ENCODE results near the gene PCF11. TPM values are rescaled to one million over a fixed set of nuclear protein-coding genes. Genes with fewer than 3 reads are reported as not detected.

The PCF11 gene
- total and polyA plus RNA-seq, 2 of the 13 experiments (the other 11 are each of a cell fraction or from before 2014, with no cell fraction given): 40.3 to 47.7 TPM

- TF ChIP-seq MLXIP (CRISPR knock-in tag; IDR thresholded peaks at IDR 0.05; ENCODE audit: borderline replicate concordance) (no peak), TFDP1 (CRISPR knock-in tag; IDR thresholded peaks at IDR 0.05; ENCODE audit: borderline replicate concordance) (no peak), ZNF879 (CRISPR knock-in tag; IDR thresholded peaks at IDR 0.05) (peak; percentile 7), YEATS2 (CRISPR knock-in tag; IDR thresholded peaks at IDR 0.05; ENCODE audit: borderline replicate concordance) (peak; percentile 92; the same call in 1 of the 2 replicates), ZNF549 (CRISPR knock-in tag; IDR thresholded peaks at IDR 0.05) (no peak), MBNL3 (CRISPR knock-in tag; conservative IDR thresholded peaks at IDR 0.05) (no peak), NR0B2 (CRISPR knock-in tag; IDR thresholded peaks at IDR 0.05) (peak; percentile 46; the same call in 1 of the 2 replicates), MLX (CRISPR knock-in tag; IDR thresholded peaks at IDR 0.05) (0 out of 2 replicates have a peak, but pooled peaks have one; percentile 19), ZNF597 (CRISPR knock-in tag; IDR thresholded peaks at IDR 0.05) (no peak), ZNF333 (CRISPR knock-in tag; IDR thresholded peaks at IDR 0.05; ENCODE audit: borderline replicate concordance) (no peak), PAX8 (CRISPR knock-in tag; IDR thresholded peaks at IDR 0.05; ENCODE audit: borderline replicate concordance) (no peak), POLR2G (IDR thresholded peaks at IDR 0.05; ENCODE audit: low read depth, low read length) (peak; percentile 87), CENPT (CRISPR knock-in tag; IDR thresholded peaks at IDR 0.05; ENCODE audit: low read depth) (no peak), SMC3 (IDR thresholded peaks at IDR 0.05; ENCODE audit: low read length) (no peak), ZNF441 (CRISPR knock-in tag; IDR thresholded peaks at IDR 0.05; ENCODE audit: borderline replicate concordance) (no peak), RARG (CRISPR knock-in tag; IDR thresholded peaks at IDR 0.05; ENCODE audit: low read depth) (no peak), ZNF576 (CRISPR knock-in tag; IDR thresholded peaks at IDR 0.05) (no peak), ZKSCAN1 (IDR thresholded peaks at IDR 0.05; ENCODE audit: low read length) (no peak), PCBP2 (optimal IDR thresholded peaks at IDR 0.05; ENCODE audit: low read depth, low read length, poor library complexity, severe bottlenecking) (no peak), TBX2 (CRISPR knock-in tag; IDR thresholded peaks at IDR 0.05; ENCODE audit: borderline replicate concordance) (peak; percentile 65; the same call in 1 of the 2 replicates), NR2C2 (CRISPR knock-in tag; IDR thresholded peaks at IDR 0.05; ENCODE audit: borderline replicate concordance) (peak; percentile 69; the same call in 1 of the 2 replicates)
Measured at GRCh38 chr11:83193315-83194280, 36.7 kb downstream of the PCF11 start, which contains the start of gene ANKRD42 (continued).
